WI38 (cell line): Measurements from ENCODE around the gene PRKAR1B.

ENCODE experiments used
- H3K4me3 ChIP-seq: 2 replicates; pipeline ENCODE4 v1.5.1; 2011; ENCODE audit warnings: low read depth, mild to moderate bottlenecking, control low read depth, low read length
- CTCF ChIP-seq: IDR thresholded peaks from 2 replicates; pipeline ENCODE4 v1.5.1; 2012; ENCODE audit warnings: low read depth, mild to moderate bottlenecking, control low read depth, low read length

Gene PRKAR1B

GRCh38 chr7:611281-611810, 115.7 kb downstream of the PRKAR1B start:
- TF ChIP-seq CTCF = no peak
- H3K4me3 ChIP-seq = no peak overlapping the region

- no peak for TF ChIP-seq CTCF
- no peak overlapping the region for H3K4me3 ChIP-seq
These were observed 116.4 kb downstream of the PRKAR1B start for GRCh38 chr7:610531-611280.

- no peak overlapping the region for H3K4me3 ChIP-seq
- TF ChIP-seq CTCF = no peak
These were observed 116.9 kb downstream of the PRKAR1B start for GRCh38 chr7:610141-610530.

- H3K4me3 ChIP-seq = no peak overlapping the region
- no peak for TF ChIP-seq CTCF
These were observed 117.7 kb downstream of the PRKAR1B start for GRCh38 chr7:609365-609764.

- no peak for TF ChIP-seq CTCF
- H3K4me3 ChIP-seq = no peak overlapping the region
These were observed 118.1 kb downstream of the PRKAR1B start for GRCh38 chr7:608954-609353.

- H3K4me3 ChIP-seq = no peak overlapping the region
- no peak for TF ChIP-seq CTCF
These were observed 118.7 kb downstream of the PRKAR1B start for GRCh38 chr7:608361-608760.

GRCh38 chr7:607938-608337, 119.1 kb downstream of the PRKAR1B start:
- H3K4me3 ChIP-seq = no peak overlapping the region
- no peak for TF ChIP-seq CTCF
